HepG2 (cell line): ENCODE measurements around the gene KRTAP10-11. TPM values are rescaled to one million over a fixed set of nuclear protein-coding genes. Genes with fewer than 3 reads are reported as not detected.
"Not testable (repeated sequence)": the region's sequence is repeated elsewhere in the genome, so short reads cannot be mapped to it uniquely, and the experiment has no call there.

Source experiments
- ATAC-seq: fragments of 200-7000 bp; cut with Tn5 transposase; 3 replicates; pipeline ENCODE4 v1.9.1; 2020; ENCODE audit warnings: mild to moderate bottlenecking, moderate library complexity
- BruUV-seq: library from RNA; stranded (reverse); fragments of 400-500 nt; replicated peaks from 2 replicates; lab custom pipeline; 2021; lab: Mats Ljungman, UMichigan
- CTCF ChIA-PET: fragments of 300-600 bp; formaldehyde crosslinking; extraction: SDS; loops from one replicate; lab custom pipeline; 2021; ENCODE audit warnings: low total read pairs, inconsistent platforms, low intra/inter-chr PET ratio; lab: Yijun Ruan, JAX
- POLR2A ChIA-PET: fragments of 350-600 bp; sonication (Branson Sonifier 250); formaldehyde crosslinking; loops from one replicate; lab custom pipeline; 2020; ENCODE audit warnings: antibody characterized with exemption, inconsistent platforms; lab: Yijun Ruan, JAX
- DNase-seq: peaks from one replicate; pipeline ENCODE4 v3.0.0-alpha.2; 2015; ENCODE audit warnings: low spot score
- FAIRE-seq: peaks from 3 replicates; lab custom pipeline; 2011; peaks lifted over from hg19 to GRCh38; lab: Jason Lieb, UNC
- H2AFZ ChIP-seq: one replicate; pipeline ENCODE4 v1.6.1; 2011; ENCODE audit warnings: low read length, inconsistent platforms
- H3K27ac ChIP-seq: fragments of 300-600 bp; 3 replicates; pipeline ENCODE4 v1.8.0; 2011; ENCODE audit warnings: mixed run types, mild to moderate bottlenecking, mixed read lengths, low read length, inconsistent platforms; ENCODE audit not compliant: insufficient read depth; ENCODE audit errors: extremely low read length
- H3K27me3 ChIP-seq, 2 experiments: fragments of 200-600 bp in 1 of 2; 2 replicates in 1 of 2; 3 replicates in 1 of 2; pipeline versions ENCODE4 v1.6.0 to v1.8.0; 2011; ENCODE audit warnings: low read length in 2 of 2, mild to moderate bottlenecking in 2 of 2, moderate library complexity in 2 of 2, inconsistent platforms in 1 of 2; ENCODE audit not compliant: insufficient read depth in 2 of 2, control insufficient read depth in 1 of 2
- H3K36me3 ChIP-seq, 2 experiments: fragments of 200-600 bp in 1 of 2; replicated peaks in 1 of 2; 2 replicates in 1 of 2; 3 replicates in 1 of 2; pipeline versions ENCODE4 v1.5.1 to v1.8.0; 2011; ENCODE audit warnings: low read length in 2 of 2, inconsistent platforms in 1 of 2; ENCODE audit not compliant: insufficient read depth in 2 of 2, control insufficient read depth in 1 of 2
- H3K4me1 ChIP-seq: 2 replicates; pipeline ENCODE4 v1.5.1; 2012; ENCODE audit warnings: low read length, inconsistent platforms; ENCODE audit not compliant: insufficient read depth
- H3K4me2 ChIP-seq: 2 replicates; pipeline ENCODE4 v1.6.0; 2011; ENCODE audit warnings: low read depth, low read length, inconsistent platforms
- H3K4me3 ChIP-seq, 3 experiments: fragments of 200-600 bp in 1 of 3; sonication (generic), shearing (Covaris generic) in 1 of 3; replicated peaks in 1 of 3; 2 replicates each; pipeline ENCODE4 v1.5.1; 2011 to 2016; ENCODE audit warnings: low read length in 3 of 3, inconsistent platforms in 2 of 3, low read depth in 2 of 3, mild to moderate bottlenecking in 2 of 3, control low read depth in 1 of 3, mixed read lengths in 1 of 3; ENCODE audit not compliant: insufficient read depth in 1 of 3
- H3K79me2 ChIP-seq: one replicate; pipeline ENCODE4 v1.6.1; 2011; ENCODE audit warnings: low read length, inconsistent platforms; ENCODE audit not compliant: insufficient read depth
- H3K9ac ChIP-seq: 2 replicates; pipeline ENCODE4 v1.6.0; 2011; ENCODE audit warnings: mild to moderate bottlenecking, low read depth, low read length, inconsistent platforms; ENCODE audit not compliant: insufficient read depth
- H3K9me3 ChIP-seq: 2 replicates; pipeline ENCODE4 v1.5.1; 2012; ENCODE audit warnings: mild to moderate bottlenecking, low read length
- H4K20me1 ChIP-seq: 2 replicates; pipeline ENCODE4 v1.6.0; 2011; ENCODE audit warnings: inconsistent platforms, mild to moderate bottlenecking, low read length, moderate library complexity; ENCODE audit not compliant: insufficient read depth
- MTA3 ChIP-seq: sonication (generic); formaldehyde crosslinking; IDR thresholded peaks from 2 replicates; pipeline ENCODE4 v1.4.0; 2020; ENCODE audit warnings: missing genetic modification reagents
- RARG ChIP-seq: sonication (generic); formaldehyde crosslinking; IDR thresholded peaks from 2 replicates; pipeline ENCODE4 v1.4.0; 2020; ENCODE audit warnings: low read depth, mild to moderate bottlenecking, missing genetic modification reagents
- REL ChIP-seq: sonication (generic); formaldehyde crosslinking; conservative IDR thresholded peaks from 2 replicates; pipeline ENCODE4 v1.8.0; 2022; ENCODE audit warnings: mild to moderate bottlenecking, missing genetic modification reagents, moderate library complexity
- ZBTB42 ChIP-seq: sonication (generic); formaldehyde crosslinking; IDR thresholded peaks from 2 replicates; pipeline ENCODE4 v1.5.0; 2020; ENCODE audit warnings: mild to moderate bottlenecking, missing genetic modification reagents
- ZNF768 ChIP-seq: sonication (generic); formaldehyde crosslinking; IDR thresholded peaks from 2 replicates; pipeline ENCODE4 v1.4.0; 2020; ENCODE audit warnings: missing genetic modification reagents
- WGBS: methylation state at CpG from one replicate; pipeline ENCODE4 v1.1.6; 2017; ENCODE audit warnings: low lambda C conversion rate; 5-methylcytosine and 5-hydroxymethylcytosine counted together
- in situ Hi-C: cut with HindIII; loops from 2 replicates; pipeline ENCODE4 v1.10.0; 2017; ENCODE audit warnings: low pct_unique_long_range_greater_than_20kb; ENCODE audit not compliant: extremely low pct_ligation_motif_present
- intact Hi-C: fragments of 100-400 bp; cut with micrococcal nuclease; formaldehyde crosslinking; loops from one replicate; pipeline ENCODE4 v1.10.0; 2022; ENCODE audit not compliant: unreplicated experiment
- polyA plus RNA-seq, 8 experiments: library from polyadenylated mRNA; depleted of rRNA in 3 of 8; stranded (reverse) in 7 of 8; unstranded in 1 of 8; fragments of >200 nt; fragmentation: Illumina TruSeq in 4 of 8; extraction: Trizol in 4 of 8; gene quantifications; 2 replicates each; pipeline versions ENCODE4 v1.2.1 to v1.2.3, GENCODE V29; 2011 to 2016; ENCODE audit warnings: low read depth in 4 of 8, missing spikeins in 1 of 8, mixed read lengths in 1 of 8; ENCODE audit not compliant: insufficient read depth in 1 of 8
- total RNA-seq, 5 experiments: library from RNA; depleted of rRNA; stranded (reverse); fragments of >200 nt; fragmentation: Illumina TruSeq; extraction: Trizol; gene quantifications; 2 replicates each; pipeline ENCODE4 v1.2.3, GENCODE V29; 2016; ENCODE audit warnings: low read depth in 1 of 5
- TF ChIP-seq, protein P1 (sequence below): IDR thresholded peaks from 2 replicates; pipeline ENCODE4 v1.6.1; 2012; ENCODE audit warnings: low read length, improper control_type of control experiment

The KRTAP10-11 gene
- total and polyA plus RNA-seq, 2 of the 13 experiments (the other 11 are each of a cell fraction or from before 2014, with no cell fraction given): not detected

DNA sequence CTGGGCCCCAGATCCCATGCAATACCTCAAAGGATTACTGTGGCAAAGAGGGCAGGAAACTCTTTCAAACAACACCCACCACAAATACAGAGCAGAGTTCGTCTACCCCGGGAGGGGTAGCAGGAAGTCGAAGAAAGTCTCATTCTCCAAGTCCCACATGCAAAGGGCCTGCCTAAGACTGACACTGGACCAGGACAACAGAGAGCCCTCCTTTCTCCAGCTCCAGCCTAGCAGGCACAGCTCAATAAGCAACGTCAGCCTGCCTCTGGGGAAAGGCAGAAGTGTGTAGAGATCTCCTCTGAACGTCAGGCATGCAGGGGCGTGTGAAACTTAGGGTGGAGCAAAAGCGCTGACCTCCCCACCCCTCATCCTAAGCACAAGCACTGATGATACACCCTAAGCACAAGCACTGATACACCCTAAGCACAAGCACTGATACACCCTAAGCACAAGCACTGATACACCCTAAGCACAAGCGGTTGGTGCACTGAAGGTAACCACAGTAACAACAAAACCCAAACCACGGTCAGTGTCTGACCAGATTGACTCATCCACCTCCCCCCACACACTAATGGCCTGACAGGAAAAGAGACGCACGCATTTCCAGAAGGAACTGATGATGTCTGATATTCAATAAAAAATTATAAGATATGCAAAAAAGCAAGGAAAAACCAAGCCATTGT is 12.8 kb downstream of the KRTAP10-11 start:
- FAIRE-seq: no peak
- H2AFZ ChIP-seq: no peak overlapping the region

DNA sequence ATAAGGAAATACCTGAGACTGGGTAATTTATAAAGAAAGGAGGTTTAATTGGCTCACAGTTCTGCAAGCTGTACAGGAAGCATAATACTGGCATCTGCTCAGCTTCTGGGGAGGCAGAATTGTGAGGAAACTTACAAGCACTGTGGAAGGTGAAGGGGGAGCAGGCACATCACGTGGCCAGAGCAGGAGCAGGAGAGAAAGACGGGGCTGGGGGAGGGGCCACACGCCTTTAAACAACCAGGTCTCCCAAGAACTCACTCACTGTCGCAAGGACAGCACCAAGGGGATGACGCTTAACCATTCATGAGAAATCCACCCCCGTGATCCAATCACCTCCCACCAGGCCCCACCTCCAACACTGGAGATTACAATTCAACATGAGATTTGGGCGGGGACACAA is 15.4 kb downstream of the KRTAP10-11 start:
- H2AFZ ChIP-seq, in situ Hi-C loops, H3K4me1 ChIP-seq, FAIRE-seq, H3K4me3 ChIP-seq, BruUV-seq, H3K27ac ChIP-seq, H3K9me3 ChIP-seq, H4K20me1 ChIP-seq, intact Hi-C loops, H3K79me2 ChIP-seq, CTCF ChIA-PET, DNase-seq, H3K27me3 ChIP-seq, H3K4me2 ChIP-seq, H3K36me3 ChIP-seq, H3K9ac ChIP-seq, ATAC-seq, POLR2A ChIA-PET: not testable (repeated sequence)
- 41% methylated on average over 7 of the region's 7 CpGs for WGBS

More for the DNA sequence above, 12.8 kb downstream of the KRTAP10-11 start:
- ATAC-seq (no peak), DNase-seq (no peak)
- Histone ChIP-seq H3K4me1 (peaks cover 9% of the 10 kb centered on the region; the same call in 1 of the 2 replicates), H3K9me3 (peaks cover 4% of the 10 kb centered on the region; the same call in 1 of the 2 replicates), H3K27ac (no peak overlapping the region), H3K79me2 (no peaks in the 10 kb centered on the region), H3K4me2 (no peak overlapping the region), H3K4me3 (no peak overlapping the region), H3K27me3 (peaks cover 1 to 6% of the 10 kb centered on the region in 2 experiments; a peak in 2 of 5 replicates), H3K36me3 (no peaks in the 10 kb centered on the region), H4K20me1 (no peaks in the 10 kb centered on the region), H3K9ac (no peak overlapping the region)
- intact Hi-C loops: no loop called here
- 20% methylated on average over 9 of the region's 11 CpGs for WGBS
- no TSS peak for BruUV-seq
- CTCF ChIA-PET: no interaction called here
- in situ Hi-C loops: no loop called here
- POLR2A ChIA-PET: no interaction called here
- TF ChIP-seq ZNF768 (no peak), REL (CRISPR knock-in tag) (no peak), ZBTB42 (CRISPR knock-in tag) (no peak), RARG (CRISPR knock-in tag) (no peak), MTA3 (CRISPR knock-in tag) (no peak)
- TF ChIP-seq, protein P1, sequence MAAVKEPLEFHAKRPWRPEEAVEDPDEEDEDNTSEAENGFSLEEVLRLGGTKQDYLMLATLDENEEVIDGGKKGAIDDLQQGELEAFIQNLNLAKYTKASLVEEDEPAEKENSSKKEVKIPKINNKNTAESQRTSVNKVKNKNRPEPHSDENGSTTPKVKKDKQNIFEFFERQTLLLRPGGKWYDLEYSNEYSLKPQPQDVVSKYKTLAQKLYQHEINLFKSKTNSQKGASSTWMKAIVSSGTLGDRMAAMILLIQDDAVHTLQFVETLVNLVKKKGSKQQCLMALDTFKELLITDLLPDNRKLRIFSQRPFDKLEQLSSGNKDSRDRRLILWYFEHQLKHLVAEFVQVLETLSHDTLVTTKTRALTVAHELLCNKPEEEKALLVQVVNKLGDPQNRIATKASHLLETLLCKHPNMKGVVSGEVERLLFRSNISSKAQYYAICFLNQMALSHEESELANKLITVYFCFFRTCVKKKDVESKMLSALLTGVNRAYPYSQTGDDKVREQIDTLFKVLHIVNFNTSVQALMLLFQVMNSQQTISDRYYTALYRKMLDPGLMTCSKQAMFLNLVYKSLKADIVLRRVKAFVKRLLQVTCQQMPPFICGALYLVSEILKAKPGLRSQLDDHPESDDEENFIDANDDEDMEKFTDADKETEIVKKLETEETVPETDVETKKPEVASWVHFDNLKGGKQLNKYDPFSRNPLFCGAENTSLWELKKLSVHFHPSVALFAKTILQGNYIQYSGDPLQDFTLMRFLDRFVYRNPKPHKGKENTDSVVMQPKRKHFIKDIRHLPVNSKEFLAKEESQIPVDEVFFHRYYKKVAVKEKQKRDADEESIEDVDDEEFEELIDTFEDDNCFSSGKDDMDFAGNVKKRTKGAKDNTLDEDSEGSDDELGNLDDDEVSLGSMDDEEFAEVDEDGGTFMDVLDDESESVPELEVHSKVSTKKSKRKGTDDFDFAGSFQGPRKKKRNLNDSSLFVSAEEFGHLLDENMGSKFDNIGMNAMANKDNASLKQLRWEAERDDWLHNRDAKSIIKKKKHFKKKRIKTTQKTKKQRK: no peak
